ENCODE data around the gene PPTC7.
"Not testable (repeated sequence)": the region's sequence is repeated elsewhere in the genome, so short reads cannot be mapped to it uniquely, and the experiment has no call there.

Gene PPTC7

GRCh38 chr12:110585231-110585799 is 2.2 kb upstream of the PPTC7 start:
- DNase-seq (ENCODE audit: low read depth): no peak

- DNase-seq (ENCODE audit: low read depth): peak; percentile 69
These were observed 612 bp downstream of the PPTC7 start for GRCh38 chr12:110582276-110583136.

DNA sequence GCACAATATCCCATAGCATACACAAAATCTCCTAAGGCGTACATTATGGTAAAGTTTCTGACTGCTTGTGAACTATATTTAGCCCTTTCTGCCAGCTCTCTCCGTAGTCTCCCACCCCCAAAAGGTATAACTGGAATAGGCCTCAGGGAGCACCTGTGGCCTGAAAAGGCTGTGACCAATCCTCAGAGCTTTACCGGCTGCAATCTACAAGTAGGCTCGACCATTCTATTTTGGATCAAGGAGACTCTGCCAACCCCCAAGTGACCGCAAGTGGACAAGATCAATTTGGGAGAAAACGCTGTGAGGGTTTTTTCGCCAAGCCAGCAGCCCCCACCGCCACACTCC is 1.2 kb downstream of the PPTC7 start:
- DNase-seq (ENCODE audit: low read depth): no peak

- no peak for DNase-seq (ENCODE audit: low read depth)
These were observed 3.4 kb downstream of the PPTC7 start for GRCh38 chr12:110579535-110580253.

- no peak for DNase-seq (ENCODE audit: low read depth)
These were observed 4.2 kb downstream of the PPTC7 start for GRCh38 chr12:110578694-110579534.

DNA sequence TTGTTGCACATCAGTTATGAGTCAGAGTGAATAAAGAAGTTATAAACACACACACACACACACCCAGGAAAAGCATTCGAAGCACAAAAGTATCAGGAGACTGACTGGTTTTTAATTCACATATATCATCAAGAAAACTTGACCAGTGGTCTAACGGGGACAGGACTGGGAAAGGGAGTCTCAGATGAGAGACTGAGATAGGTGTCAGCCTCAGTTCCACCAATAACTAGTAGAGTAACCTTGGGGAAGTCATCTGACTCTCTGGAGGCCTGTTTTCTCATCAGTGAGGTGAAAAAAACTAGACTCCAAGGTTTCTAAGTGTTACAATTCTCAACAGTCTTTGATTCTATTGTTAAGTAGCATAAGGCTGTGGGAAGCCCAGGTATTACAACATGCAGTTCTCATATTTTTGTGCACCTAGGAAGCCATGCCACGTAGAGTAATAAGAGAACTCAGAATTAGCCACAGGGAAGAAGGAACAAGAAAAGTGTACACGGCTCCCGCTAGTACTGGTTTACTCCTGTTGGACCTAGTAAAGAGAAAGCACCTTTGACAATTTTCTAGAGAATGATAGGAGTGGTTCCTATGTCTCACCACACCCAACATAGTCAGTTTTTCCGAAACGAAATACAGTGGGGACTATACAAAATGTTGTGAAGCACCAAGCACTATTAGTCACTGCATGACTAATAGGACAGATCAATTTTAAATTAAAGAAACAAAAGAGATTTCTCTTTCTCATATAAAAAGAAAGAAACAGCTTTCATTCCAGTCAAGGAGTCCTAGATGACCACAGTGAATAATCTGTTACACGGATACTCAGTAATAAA is 5.0 kb downstream of the PPTC7 start:
- no peak for DNase-seq (ENCODE audit: low read depth)

DNA sequence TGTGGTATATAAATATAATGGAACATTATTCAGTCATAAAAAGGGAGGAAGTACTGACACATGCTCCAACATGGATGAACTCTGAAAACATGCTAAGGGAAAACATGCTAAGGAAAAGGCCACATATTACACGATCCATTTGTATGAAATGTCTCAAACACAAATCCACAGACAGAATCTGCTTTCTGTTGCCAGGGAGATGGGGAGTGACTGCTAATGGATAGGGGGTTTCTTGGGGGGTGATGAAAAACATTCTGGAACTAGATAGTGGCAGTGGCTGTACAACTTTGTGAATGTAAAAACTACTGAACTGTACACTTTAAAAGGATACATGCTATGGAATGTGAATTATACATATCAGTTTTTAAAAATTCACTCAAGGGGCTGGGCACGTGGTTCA is 6.6 kb downstream of the PPTC7 start:
- no peak for DNase-seq (ENCODE audit: low read depth)

GRCh38 chr12:110575326-110575725 is 7.8 kb downstream of the PPTC7 start:
- DNase-seq (ENCODE audit: low read depth): no peak

DNA sequence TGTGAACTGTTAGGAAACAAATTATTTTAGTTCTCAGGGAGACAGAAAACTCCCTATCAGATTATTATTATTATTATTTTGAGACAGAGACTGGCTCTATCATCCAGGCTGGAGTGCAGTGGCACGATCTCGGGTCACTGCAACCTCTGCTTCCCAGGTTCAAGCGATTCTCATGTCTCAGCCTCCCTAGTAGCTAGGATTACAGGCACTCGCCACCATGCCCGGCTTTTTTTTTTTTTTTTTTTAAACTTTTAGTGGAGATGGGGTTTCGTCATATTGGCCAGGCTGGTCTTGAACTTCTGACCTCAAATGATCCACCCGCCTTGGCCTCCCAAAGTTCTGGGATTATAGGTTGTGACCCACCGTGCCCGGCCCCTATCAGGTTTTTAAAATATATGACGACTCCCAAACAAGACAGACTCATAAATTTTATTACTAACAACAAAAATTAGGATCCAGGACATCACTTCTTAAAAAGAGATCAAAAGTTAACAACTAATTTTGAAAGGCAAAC is 8.3 kb downstream of the PPTC7 start:
- not testable (repeated sequence) for DNase-seq (ENCODE audit: low read depth)

DNA sequence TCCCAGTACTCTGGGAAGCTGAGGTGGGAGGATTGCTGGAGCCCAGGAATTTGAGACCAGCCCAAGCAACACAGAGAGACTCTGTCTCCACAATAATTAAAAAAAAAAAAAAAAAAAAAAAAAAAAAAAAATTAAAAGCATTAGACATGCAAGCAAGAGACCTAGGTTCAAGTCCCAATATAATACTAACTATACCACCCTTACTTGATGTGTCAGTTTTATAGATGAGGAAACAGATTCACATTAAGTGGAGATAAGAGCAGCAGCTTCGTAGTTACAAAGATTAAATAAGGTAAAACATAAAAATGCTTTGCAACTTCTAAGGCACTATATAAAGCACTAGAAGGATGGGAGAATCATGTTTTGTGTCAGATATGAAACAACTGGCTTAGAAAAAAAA is 9.1 kb downstream of the PPTC7 start:
- no peak for DNase-seq (ENCODE audit: low read depth)

GRCh38 chr12:110570798-110571197 is 12.3 kb downstream of the PPTC7 start:
- not testable (repeated sequence) for DNase-seq (ENCODE audit: low read depth)

DNA sequence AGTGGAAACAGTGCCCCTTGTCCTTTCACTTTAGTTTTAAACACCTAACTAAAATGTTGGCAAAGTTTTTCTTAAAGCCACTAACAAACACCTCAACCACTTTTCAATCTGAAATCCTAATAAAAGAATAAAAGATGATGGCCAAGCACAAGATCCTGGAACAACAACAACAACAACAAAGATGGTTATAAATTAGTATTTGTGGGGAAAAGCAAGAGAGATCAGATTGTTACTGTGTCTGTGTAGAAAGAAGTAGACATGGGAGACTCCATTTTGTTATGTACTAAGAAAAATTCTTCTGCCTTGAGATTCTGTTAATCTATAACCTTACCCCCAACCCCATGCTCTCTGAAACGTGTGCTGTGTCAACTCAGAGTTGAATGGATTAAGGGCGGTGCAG is 13.3 kb downstream of the PPTC7 start:
- not testable (repeated sequence) for DNase-seq (ENCODE audit: low read depth)

DNA sequence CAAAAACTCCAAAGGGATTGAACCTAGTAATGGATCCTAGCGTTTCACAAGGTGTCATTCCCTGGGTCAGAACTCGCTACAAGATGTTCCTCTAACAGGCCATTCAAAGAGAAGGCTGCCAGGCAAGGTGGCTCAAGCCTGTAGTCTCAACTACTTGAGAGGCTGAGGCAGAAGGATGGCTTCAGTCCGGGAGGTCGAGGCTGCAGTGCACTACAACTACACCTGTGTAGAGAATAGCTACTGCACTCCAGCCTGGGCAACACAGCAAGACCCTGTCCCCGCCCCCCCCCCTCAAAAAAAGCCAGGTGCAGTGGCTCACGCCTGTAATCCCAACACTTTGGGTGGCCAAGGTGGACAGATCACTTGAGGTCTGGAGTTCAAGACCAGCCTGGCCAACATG is 14.4 kb downstream of the PPTC7 start:
- no peak for DNase-seq (ENCODE audit: low read depth)

DNA sequence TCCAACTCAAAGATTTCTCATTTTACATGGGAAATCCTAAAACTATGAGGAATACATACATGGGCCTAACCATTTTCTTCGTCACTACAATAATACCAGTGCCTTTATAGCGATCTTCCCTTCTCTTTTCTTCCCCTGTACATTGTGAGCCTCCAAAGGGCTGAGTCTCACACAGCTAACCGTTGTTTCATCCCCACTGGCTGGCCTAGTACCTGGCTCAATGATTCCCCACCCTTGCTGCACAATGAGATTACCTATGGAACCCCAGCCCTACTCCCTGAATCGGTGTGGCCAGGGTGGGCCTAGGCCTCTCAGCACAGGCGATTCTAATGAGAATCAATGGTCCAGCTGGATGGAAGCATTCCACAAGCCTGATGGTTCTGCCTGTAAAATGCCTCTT is 16.1 kb downstream of the PPTC7 start:
- DNase-seq (ENCODE audit: low read depth): no peak

DNA sequence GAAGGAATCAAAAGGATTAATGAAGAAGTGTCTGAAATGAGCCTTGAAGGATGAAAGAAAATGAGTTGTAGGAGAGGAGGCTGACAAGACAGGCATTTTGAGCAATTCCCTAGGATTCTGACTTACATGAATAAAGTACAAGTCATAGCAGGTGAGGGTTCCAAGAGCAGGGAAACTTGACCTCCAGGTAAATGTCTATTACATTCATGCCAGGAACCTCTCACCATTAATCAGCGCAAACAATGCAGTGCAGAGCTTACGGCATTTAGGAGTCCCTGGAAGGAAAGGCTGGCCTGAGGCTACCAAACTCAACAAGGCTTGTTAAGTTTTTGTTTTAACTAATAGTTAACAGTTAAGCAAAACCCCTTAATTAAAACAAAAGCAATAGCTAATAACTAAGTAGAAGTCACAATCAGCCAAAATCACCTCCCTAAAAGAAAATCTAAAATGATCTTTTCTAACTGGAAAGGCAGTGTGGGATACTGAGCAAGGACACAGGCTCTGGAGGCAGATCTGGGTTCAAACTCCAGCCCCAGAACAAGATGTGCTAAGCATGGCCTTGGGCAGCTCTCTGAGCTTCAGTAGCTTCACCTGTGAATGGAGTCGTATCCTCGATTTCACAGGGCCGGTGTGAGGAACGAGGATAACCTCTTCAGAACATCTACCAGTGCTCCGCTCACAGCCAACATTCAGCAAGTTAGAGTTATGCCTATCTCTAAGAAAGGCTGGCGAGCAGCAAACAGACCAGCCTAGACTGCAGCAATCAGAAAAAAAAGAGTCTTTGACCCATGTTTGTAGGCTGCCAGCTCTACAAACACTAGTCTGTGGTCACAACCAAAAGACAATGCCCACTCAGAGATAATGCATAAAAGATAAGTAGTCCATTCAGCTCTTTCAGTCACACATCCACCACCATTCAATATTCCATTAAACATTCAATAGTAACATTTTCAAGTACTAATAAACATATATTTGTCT is 16.9 kb downstream of the PPTC7 start:
- DNase-seq (ENCODE audit: low read depth): no peak

DNA sequence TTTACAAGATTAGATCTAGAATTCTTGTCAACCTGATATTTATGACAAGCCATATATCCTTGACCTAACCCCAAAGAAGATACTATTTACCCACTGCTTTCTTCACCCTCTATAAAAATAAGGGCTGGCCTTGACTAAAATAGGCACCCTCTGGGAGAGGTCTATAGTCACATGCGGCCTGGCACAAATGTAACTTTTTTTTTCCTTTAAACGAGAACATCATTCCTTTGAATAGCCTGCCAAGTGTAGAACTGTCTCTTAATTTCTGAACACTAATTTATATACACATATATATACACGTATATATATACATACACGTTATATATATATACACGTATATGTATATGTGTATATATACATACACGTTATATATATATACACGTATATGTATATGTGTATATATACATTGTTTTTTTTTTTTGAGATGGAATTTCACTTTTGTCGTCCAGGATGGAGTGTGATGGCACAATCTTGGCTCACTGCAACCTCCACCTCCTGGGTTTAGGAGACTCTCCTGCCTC is 18.6 kb downstream of the PPTC7 start:
- no peak for DNase-seq (ENCODE audit: low read depth)

DNA sequence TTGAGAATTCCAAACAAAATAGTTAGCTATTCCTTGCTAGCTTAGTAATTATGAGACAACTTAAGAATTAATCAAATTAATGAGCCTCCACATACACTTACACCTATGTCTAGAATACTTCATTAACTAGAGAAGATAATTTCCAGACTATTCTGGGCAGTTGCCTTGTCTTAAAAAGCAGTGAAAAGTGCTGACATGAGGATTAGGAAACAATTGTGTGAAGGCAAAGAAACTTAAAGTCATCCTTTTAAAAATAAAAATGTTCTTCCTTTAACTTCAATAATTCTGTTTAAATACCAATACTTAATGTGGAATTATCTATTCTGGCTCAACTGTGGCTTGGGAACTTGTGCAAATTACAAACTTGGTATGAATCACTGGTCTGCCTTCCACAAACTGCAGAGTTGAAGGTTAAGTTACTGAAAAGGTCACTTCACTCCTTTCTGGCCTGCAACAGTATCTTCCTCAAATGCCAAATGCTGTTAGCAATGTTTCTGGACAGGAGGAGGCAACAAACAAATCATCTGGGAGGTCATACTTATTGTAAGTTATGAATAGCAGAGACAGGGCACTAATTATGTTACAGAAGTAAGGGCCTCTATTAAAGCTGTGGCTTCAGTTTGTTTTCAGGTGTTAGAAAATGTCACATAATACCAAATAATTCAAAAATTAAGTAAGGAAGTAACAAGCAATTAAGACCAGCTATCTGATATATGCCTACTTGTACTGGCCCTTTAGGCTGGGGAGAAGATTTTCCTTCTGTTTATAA is 19.2 kb downstream of the PPTC7 start:
- no peak for DNase-seq (ENCODE audit: low read depth)

GRCh38 chr12:110562386-110562785 is 20.7 kb downstream of the PPTC7 start:
- not testable (repeated sequence) for DNase-seq (ENCODE audit: low read depth)

Measured in stimulated activated CD8-positive, alpha-beta memory T cell treated with anti-CD3 and anti-CD28 coated beads, Interleukin-4, amount 100 ng/mL, for 24 hours (primary cell).